ENCODE data around the gene NFX1. TPM values are rescaled to one million over a fixed set of nuclear protein-coding genes. Genes with fewer than 3 reads are reported as not detected.

Gene NFX1
- 10 to 100 TPM; 30.8 to 39.5 TPM for total RNA-seq

DNA sequence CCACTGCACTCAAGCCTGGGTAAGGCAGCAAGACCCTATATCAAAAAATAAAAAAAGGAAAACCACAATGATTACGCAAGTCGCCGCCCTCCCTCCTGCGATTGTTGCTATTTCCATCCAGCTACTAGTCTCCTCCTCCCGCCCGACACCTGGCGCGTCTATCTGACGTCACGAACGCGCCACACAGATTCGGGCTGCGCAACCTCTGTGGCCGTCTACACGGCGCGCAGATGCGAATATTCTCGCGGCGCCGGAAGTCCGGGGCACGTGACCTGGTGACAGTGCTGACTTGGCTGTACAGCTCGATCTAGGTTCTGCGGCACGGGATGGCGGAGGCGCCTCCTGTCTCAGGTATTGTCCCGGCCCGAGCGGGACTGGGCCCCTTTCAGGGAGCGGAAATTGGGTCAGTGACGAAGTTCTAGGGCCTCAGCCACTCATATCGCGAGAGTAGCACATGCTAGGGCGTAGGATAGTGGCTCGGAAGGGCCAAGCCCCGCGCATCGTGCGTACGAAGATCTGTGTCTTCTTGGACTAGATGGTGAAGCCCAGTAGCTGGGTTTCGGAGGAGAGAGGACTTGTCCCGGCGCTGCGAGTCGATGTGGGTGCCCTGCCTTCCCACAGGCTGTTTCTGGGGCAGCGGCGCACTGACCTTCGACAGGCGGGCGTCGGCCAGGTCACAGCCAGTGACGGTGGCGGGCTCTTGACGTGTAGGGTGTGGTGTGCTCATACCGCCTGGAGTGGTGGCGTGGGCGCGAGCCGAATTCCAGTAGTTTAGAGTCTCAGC, at the start of gene NFX1:
Gene NFX1 (plus strand): TSS at position 270 of the 784 bp plus-strand sequence. CDS start 57 bp downstream, at position 327.
- H3K27ac ChIP-seq: peak within 1 kb of the TSS; percentile 97
- peak; percentile 96 for DNase-seq (ENCODE audit: low spot score)
- H3K9me3 ChIP-seq: no peaks in the 10 kb centered on the region
- peaks cover 3% of the 10 kb centered on the region for H3K4me1 ChIP-seq (replicated peaks)
- no peaks in the 10 kb centered on the region for H3K27me3 ChIP-seq (replicated peaks; ENCODE audit: insufficient read depth)
- peak; percentile 92 for TF ChIP-seq POLR2A (IDR thresholded peaks at IDR 0.05)
- TF ChIP-seq POLR2AphosphoS5 (IDR thresholded peaks at IDR 0.05): peak; percentile 100
- TF ChIP-seq, protein P1, sequence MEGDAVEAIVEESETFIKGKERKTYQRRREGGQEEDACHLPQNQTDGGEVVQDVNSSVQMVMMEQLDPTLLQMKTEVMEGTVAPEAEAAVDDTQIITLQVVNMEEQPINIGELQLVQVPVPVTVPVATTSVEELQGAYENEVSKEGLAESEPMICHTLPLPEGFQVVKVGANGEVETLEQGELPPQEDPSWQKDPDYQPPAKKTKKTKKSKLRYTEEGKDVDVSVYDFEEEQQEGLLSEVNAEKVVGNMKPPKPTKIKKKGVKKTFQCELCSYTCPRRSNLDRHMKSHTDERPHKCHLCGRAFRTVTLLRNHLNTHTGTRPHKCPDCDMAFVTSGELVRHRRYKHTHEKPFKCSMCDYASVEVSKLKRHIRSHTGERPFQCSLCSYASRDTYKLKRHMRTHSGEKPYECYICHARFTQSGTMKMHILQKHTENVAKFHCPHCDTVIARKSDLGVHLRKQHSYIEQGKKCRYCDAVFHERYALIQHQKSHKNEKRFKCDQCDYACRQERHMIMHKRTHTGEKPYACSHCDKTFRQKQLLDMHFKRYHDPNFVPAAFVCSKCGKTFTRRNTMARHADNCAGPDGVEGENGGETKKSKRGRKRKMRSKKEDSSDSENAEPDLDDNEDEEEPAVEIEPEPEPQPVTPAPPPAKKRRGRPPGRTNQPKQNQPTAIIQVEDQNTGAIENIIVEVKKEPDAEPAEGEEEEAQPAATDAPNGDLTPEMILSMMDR (IDR thresholded peaks at IDR 0.05): peak in 1 of 4 experiments; percentile 33
- H3K36me3 ChIP-seq: peaks cover 0 to 7% of the 10 kb centered on the region in 2 donors
- H3K4me3 ChIP-seq: peak within 1 kb of the TSS; percentile 72
- under 1% methylated on average over 59 of the region's 63 CpGs for WGBS
- intact Hi-C loops (cut with DNase I): loop anchor here (5.0 kb wide), 1 partner anchor 37 kb away; no protein-coding TSS in a partner anchor

DNA sequence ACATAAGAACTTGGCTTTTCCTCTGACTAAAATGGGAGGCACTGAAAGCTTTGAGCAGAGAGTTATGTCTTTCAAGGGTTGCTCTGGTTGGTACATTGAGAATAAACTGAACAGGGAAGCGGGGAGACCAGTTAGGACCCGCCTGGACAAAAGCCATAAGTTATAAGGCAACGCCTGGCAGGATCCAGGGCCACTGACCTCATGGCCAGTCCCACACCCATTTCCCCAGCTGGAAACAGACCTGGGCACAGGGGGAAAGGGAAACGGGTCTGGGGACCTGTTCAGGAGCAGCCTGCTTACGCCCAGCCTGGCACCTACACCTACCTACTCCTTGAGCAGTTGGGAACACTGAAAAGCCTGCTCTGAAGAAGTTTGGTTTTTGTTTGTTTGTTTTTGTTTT, 49.0 kb upstream of the NFX1 start:
- H3K27me3 ChIP-seq (replicated peaks; ENCODE audit: insufficient read depth): no peaks in the 10 kb centered on the region
- no peak for DNase-seq (ENCODE audit: low spot score)
- no peaks in the 10 kb centered on the region for H3K4me1 ChIP-seq (replicated peaks)
- no peak overlapping the region for H3K27ac ChIP-seq
- intact Hi-C loops (cut with DNase I): no loop called here
- TF ChIP-seq POLR2A (IDR thresholded peaks at IDR 0.05): no peak
- TF ChIP-seq, protein P1 (IDR thresholded peaks at IDR 0.05): no peak
- TF ChIP-seq POLR2AphosphoS5 (IDR thresholded peaks at IDR 0.05): no peak
- no peak overlapping the region for H3K4me3 ChIP-seq
- 62% methylated on average over 5 of the region's 5 CpGs for WGBS
- no peaks in the 10 kb centered on the region for H3K36me3 ChIP-seq
- H3K9me3 ChIP-seq: no peaks in the 10 kb centered on the region

DNA sequence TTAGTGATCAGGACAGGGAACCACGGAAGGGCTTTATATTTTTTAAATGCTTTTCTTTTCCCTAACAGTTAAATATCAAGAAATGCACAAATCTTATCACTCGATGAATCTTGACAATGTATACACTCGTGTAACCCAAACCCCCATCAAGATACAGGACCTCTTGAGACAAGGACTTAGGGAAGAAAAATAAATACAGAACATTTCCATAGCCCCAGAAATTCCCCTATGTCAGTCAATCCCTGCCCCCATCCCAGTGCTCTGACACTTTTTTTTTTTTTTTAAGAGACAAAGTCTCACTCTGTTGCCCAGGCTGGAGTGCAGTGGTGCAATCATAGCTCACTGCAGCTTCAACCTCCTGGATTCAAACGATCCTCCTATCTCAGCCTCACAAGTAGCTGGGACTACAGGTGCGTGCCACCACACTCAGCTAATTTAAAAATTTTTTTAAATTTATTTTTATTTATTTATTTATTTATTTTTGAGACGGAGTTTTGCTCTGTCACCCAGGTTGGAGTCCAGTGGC, 47.6 kb upstream of the NFX1 start:
- no peak for TF ChIP-seq POLR2AphosphoS5 (IDR thresholded peaks at IDR 0.05)
- TF ChIP-seq, protein P1 (IDR thresholded peaks at IDR 0.05): no peak
- TF ChIP-seq POLR2A (IDR thresholded peaks at IDR 0.05): no peak
- intact Hi-C loops (cut with DNase I): no loop called here
- no peaks in the 10 kb centered on the region for H3K4me1 ChIP-seq (replicated peaks)
- no peaks in the 10 kb centered on the region for H3K27me3 ChIP-seq (replicated peaks; ENCODE audit: insufficient read depth)
- H3K27ac ChIP-seq: no peak overlapping the region
- 65% methylated on average over 6 of the region's 6 CpGs for WGBS
- no peaks in the 10 kb centered on the region for H3K36me3 ChIP-seq
- no peak overlapping the region for H3K4me3 ChIP-seq
- no peak for DNase-seq (ENCODE audit: low spot score)
- H3K9me3 ChIP-seq: no peaks in the 10 kb centered on the region

DNA sequence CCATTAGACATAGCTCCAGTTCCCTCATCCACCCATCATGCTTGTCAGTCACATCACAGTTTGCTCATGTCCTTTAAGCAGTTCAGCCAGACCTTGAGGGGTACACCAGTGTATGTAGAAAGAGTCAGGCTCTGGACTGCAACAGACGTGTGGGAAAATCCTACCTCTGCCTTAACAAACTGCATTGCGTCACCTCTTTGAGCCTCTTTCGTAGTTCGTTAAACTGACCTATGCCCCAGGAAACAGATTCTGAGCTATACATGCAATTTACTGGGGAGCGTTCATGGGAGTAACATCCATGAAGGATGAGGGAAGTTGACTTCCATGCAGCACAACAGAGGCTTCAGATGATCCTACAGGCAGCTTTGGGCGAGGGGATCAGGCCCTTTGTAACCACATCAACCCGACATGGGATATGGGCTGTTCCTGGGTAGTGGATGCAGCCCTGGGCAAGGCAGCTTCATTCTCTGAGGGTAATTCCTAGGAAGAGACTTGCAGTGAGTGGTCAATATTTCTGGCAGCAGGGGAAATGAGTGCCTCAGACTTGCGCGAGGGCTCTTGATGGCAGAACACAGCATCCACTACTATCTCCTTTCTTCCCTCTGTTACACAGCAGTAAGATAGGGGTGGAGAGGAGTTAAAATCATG, 46.1 kb upstream of the NFX1 start:
- no peak for DNase-seq (ENCODE audit: low spot score)
- no peak overlapping the region for H3K27ac ChIP-seq
- H3K4me3 ChIP-seq: no peak overlapping the region
- H3K9me3 ChIP-seq: no peaks in the 10 kb centered on the region
- H3K27me3 ChIP-seq (replicated peaks; ENCODE audit: insufficient read depth): no peaks in the 10 kb centered on the region
- no peaks in the 10 kb centered on the region for H3K4me1 ChIP-seq (replicated peaks)
- TF ChIP-seq POLR2A (IDR thresholded peaks at IDR 0.05) (no peak), POLR2AphosphoS5 (IDR thresholded peaks at IDR 0.05) (no peak)
- TF ChIP-seq, protein P1 (IDR thresholded peaks at IDR 0.05): no peak
- no peaks in the 10 kb centered on the region for H3K36me3 ChIP-seq
- 84% methylated on average over 9 of the region's 9 CpGs for WGBS
- intact Hi-C loops (cut with DNase I): no loop called here
